Right lobe of liver (tissue), 6 donors: ENCODE measurements around the gene ZMYND11. TPM values are rescaled to one million over a fixed set of nuclear protein-coding genes. Genes with fewer than 3 reads are reported as not detected.

Experiments used
- ATAC-seq, 4 donors: fragments of 200-7000 bp; cut with Tn5 transposase; one replicate each; pipeline ENCODE4 v1.9.1; 2020; ENCODE audit warnings: mild to moderate bottlenecking in 4 of 4, moderate library complexity in 4 of 4
- DNase-seq, 3 donors: peaks; one replicate each; pipeline ENCODE4 v3.0.0-alpha.2; 2020
- H3K27ac ChIP-seq, 3 donors: fragments of 200-600 bp; one replicate each; pipeline ENCODE4 v1.8.0; 2022
- H3K27me3 ChIP-seq, 2 donors: fragments of 200-600 bp; one replicate each; pipeline ENCODE4 v1.8.0; 2022
- H3K36me3 ChIP-seq, 4 donors: fragments of 200-600 bp; sonication (generic) in 1 of 4; one replicate each; pipeline versions ENCODE4 v1.5.1 to v1.8.0; 2017 to 2022; ENCODE audit warnings: control low read depth in 1 of 4
- H3K4me1 ChIP-seq, 4 donors: fragments of 200-600 bp; sonication (generic) in 1 of 4; one replicate each; pipeline versions ENCODE4 v1.5.1 to v1.8.0; 2017 to 2022; ENCODE audit warnings: control low read depth in 1 of 4
- H3K4me3 ChIP-seq, 3 donors: fragments of 200-600 bp; one replicate each; pipeline ENCODE4 v1.8.0; 2022
- H3K9me3 ChIP-seq, 4 donors: fragments of 200-600 bp; sonication (generic) in 1 of 4; one replicate each; pipeline versions ENCODE4 v1.5.1 to v1.8.0; 2017 to 2022; ENCODE audit warnings: control low read depth in 1 of 4
- POLR2A ChIP-seq: fragments of 450-650 bp; IDR thresholded peaks from one replicate; pipeline ENCODE4 v1.6.1; 2017; ENCODE audit warnings: antibody characterized with exemption, mild to moderate bottlenecking
- WGBS: methylation state at CpG from one replicate; pipeline ENCODE4 v1.1.6; 2018; ENCODE audit warnings: low coverage, low lambda C conversion rate; ENCODE audit not compliant: insufficient coverage; ENCODE audit errors: missing lambda C conversion rate; 5-methylcytosine and 5-hydroxymethylcytosine counted together
- intact Hi-C, 2 donors: fragments of 100-400 bp; cut with DNase I; formaldehyde crosslinking; loops; one replicate each; pipeline versions ENCODE4 v1.11.2 to v1.14.1; 2022
- total RNA-seq, 6 experiments: library from RNA; depleted of rRNA in 2 of 6; stranded (reverse); fragments of >200 nt in 2 of 6; fragmentation: NEBNext Ultra II Directional in 3 of 6; extraction: Animal tissue kit (Norgen Biotek cat#: 25700) in 3 of 6; gene quantifications; one replicate each; pipeline versions ENCODE4 v1.1.0 to v1.2.4, GENCODE V29; 2016 to 2023
- TF ChIP-seq, protein P1 (sequence below), 4 donors: fragments of 200-600 bp in 3 of 4; fragments of 450-650 bp in 1 of 4; IDR thresholded peaks; one replicate each; pipeline versions ENCODE4 v1.5.1 to v1.8.0; 2016 to 2022; ENCODE audit warnings: antibody characterized with exemption in 4 of 4, mild to moderate bottlenecking in 2 of 4
- donor health status: DM: no; HTN: yes; CAD: no.
- donor health status: DM: no; HTN: no; CAD: no.
- donor health status: DM: no; HTN: no; CAD: no.
- donor health status: DM: no; HTN: yes; CAD: no.
- donor health status: DM: no; HTN: yes; CAD: no.

Gene ZMYND11
- total RNA-seq, 6 experiments from 2014 or later = 22.5 to 30.6 (median 24.4) TPM

DNA sequence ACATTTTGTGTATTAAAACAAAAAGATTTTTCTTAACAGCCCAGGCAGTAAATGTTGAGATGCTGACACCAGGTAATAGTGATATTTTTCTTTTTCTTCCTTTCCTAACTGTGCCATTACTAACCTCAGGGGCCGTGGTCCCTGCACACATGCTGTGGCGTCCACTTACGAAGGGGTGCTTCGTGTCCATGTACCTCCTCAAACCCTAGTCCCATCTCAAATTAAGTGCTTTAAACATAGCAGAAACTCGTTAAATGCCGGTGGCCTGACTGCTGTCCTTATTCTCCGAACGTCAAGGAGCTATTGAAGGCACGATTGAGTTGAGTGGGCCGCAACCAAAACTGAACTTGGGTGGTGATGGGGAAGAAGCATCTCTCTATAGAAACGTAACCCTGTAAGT, 132.4 kb downstream of the ZMYND11 start:
- Histone ChIP-seq H3K27me3 (no peaks in the 10 kb centered on the region), H3K27ac (no peak overlapping the region), H3K4me3 (no peak overlapping the region), H3K4me1 (no peaks in the 10 kb centered on the region), H3K36me3 (no peaks in the 10 kb centered on the region), H3K9me3 (no peaks in the 10 kb centered on the region)
- WGBS = 92% methylated on average over 11 of the region's 11 CpGs
- no peak for TF ChIP-seq POLR2A
- TF ChIP-seq, protein P1, sequence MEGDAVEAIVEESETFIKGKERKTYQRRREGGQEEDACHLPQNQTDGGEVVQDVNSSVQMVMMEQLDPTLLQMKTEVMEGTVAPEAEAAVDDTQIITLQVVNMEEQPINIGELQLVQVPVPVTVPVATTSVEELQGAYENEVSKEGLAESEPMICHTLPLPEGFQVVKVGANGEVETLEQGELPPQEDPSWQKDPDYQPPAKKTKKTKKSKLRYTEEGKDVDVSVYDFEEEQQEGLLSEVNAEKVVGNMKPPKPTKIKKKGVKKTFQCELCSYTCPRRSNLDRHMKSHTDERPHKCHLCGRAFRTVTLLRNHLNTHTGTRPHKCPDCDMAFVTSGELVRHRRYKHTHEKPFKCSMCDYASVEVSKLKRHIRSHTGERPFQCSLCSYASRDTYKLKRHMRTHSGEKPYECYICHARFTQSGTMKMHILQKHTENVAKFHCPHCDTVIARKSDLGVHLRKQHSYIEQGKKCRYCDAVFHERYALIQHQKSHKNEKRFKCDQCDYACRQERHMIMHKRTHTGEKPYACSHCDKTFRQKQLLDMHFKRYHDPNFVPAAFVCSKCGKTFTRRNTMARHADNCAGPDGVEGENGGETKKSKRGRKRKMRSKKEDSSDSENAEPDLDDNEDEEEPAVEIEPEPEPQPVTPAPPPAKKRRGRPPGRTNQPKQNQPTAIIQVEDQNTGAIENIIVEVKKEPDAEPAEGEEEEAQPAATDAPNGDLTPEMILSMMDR (IDR thresholded peaks at IDR 0.05) = no peak
- no peak for DNase-seq
- intact Hi-C loops = no loop called here
- no peak for ATAC-seq

DNA sequence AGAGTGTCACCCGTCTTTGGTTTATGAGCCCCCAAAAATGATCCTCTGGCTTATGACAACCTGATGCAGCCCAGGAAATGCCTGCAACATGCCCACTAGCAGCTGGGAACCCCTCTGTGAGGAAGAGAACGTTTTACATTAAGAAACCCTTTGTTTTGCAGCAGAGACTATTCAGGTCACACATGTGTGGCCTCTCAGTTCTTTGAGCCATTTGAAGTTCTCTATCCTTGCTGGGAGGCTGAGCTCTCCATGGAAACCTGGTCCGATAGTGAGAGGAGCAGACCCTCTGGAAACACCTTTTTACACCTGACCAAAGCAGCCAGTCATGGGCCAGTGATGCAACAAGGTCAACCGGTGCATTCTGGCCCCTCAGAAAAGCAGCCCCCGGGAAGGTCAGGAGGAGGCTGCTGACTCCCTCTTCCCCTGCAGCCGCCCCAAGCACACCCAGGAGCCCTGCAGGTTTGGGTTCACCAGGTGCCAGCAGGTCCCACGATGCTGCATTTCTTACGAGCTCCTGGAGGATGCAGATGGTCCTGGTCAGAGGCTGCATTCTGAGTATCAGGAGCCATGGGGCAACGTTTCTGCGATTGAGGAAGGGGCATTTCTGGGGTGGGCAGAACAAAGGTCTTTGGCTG, 134.3 kb downstream of the ZMYND11 start:
- Histone ChIP-seq H3K36me3 (no peaks in the 10 kb centered on the region), H3K4me1 (no peaks in the 10 kb centered on the region), H3K27ac (no peak overlapping the region), H3K9me3 (no peaks in the 10 kb centered on the region), H3K27me3 (no peaks in the 10 kb centered on the region), H3K4me3 (no peak overlapping the region)
- intact Hi-C loops = no loop called here
- WGBS = 53% methylated on average over 6 of the region's 10 CpGs
- no peak for DNase-seq
- TF ChIP-seq POLR2A = no peak
- TF ChIP-seq, protein P1 (IDR thresholded peaks at IDR 0.05) = no peak
- ATAC-seq = no peak

DNA sequence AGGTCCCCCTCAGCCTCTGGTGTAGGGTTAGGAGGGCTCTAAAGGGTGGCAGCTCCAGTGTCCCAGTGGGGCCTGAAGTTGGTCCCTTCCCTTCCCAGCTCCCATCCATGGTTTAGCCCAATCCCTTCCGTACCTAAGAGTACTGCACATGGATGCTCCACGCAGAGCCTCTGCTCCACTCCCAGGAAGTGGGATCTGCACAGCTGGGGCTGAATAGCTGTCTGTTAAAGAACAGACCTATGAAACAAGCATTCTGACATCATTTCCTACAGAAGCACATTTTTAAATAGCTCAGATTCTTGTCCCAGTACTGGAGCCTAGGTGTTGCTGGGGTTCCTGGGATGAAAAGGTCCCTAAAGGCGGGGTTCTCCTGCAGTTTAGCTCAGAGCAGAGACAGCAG, 135.9 kb downstream of the ZMYND11 start:
- TF ChIP-seq, protein P1 (IDR thresholded peaks at IDR 0.05) = no peak
- no peak for TF ChIP-seq POLR2A
- Histone ChIP-seq H3K9me3 (no peaks in the 10 kb centered on the region), H3K27me3 (no peaks in the 10 kb centered on the region), H3K4me3 (no peak overlapping the region), H3K36me3 (no peaks in the 10 kb centered on the region), H3K27ac (no peak overlapping the region), H3K4me1 (no peaks in the 10 kb centered on the region)
- DNase-seq (no peak), ATAC-seq (peak in 1 of 4 donors; percentile 11)
- WGBS = 100% methylated on average over 1 of the region's 3 CpGs
- intact Hi-C loops = no loop called here

DNA sequence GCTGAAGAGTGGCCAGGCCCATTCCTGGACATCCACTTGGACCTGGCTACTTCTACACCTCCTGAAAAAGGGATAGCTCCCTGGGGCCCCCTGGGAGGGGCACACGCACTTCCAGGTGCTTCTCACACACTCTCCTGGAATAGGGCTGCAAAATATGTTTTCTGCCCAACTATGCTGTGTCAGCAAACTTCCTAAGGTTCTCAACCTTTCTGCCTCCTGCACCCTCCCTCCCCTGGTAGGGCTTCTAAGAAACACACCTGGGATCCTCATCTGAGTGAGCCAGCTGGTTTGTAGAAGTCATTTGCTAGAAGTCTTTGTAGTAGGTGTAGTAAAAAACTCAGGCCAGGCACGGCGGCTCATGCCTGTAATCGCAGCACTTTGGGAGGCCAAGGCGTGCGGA, 136.5 kb downstream of the ZMYND11 start:
- WGBS = 96% methylated on average over 5 of the region's 6 CpGs
- TF ChIP-seq, protein P1 (IDR thresholded peaks at IDR 0.05) = no peak
- no peak for TF ChIP-seq POLR2A
- no peak overlapping the region for H3K4me3 ChIP-seq
- H3K27me3 ChIP-seq = no peaks in the 10 kb centered on the region
- H3K9me3 ChIP-seq = no peaks in the 10 kb centered on the region
- ATAC-seq = peak in 1 of 4 donors; percentile 7
- H3K36me3 ChIP-seq = peaks cover 0 to 2% (median 0%) of the 10 kb centered on the region in 4 donors
- no peak for DNase-seq
- intact Hi-C loops = no loop called here
- H3K27ac ChIP-seq = no peak overlapping the region
- H3K4me1 ChIP-seq = no peaks in the 10 kb centered on the region

DNA sequence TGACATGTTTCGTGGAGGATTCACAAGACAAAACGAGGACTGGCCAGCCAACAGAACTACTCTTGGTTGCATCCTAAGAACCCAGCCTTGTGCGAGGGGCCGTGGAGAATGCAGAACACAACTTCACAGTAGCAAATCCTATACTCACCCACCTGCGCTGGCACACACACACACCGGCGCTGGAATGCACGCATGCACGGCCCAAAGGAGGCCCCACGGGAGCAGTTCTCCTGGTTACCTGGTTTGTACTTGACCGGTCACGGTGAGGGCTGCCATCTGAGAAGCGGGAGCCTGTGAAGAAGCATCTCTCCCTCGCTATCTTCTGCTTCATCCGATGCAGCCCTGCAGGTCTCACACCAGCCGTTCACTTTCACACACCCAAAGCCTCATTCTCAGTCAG, 137.8 kb downstream of the ZMYND11 start:
- ATAC-seq (no peak), DNase-seq (no peak)
- WGBS = 92% methylated on average over 6 of the region's 16 CpGs
- H3K4me1 ChIP-seq = no peaks in the 10 kb centered on the region
- H3K4me3 ChIP-seq = no peak overlapping the region
- H3K9me3 ChIP-seq = no peaks in the 10 kb centered on the region
- H3K36me3 ChIP-seq = peaks cover 0 to 7% (median 0%) of the 10 kb centered on the region in 4 donors
- intact Hi-C loops = no loop called here
- H3K27ac ChIP-seq = no peak overlapping the region
- TF ChIP-seq POLR2A = no peak
- TF ChIP-seq, protein P1 (IDR thresholded peaks at IDR 0.05) = no peak
- no peaks in the 10 kb centered on the region for H3K27me3 ChIP-seq
